GM10266 (cell line): Measurements from ENCODE around the gene CD300LD.

Experiments
- DNase-seq: peaks from one replicate; pipeline ENCODE4 v3.0.0; 2012; ENCODE audit errors: extremely low spot score
- CTCF ChIP-seq: IDR thresholded peaks from 2 replicates; pipeline ENCODE4 v1.5.1; 2012; ENCODE audit warnings: mild to moderate bottlenecking, low read depth; ENCODE audit not compliant: control insufficient read depth, insufficient read depth; ENCODE audit errors: missing control alignments

The CD300LD gene

GRCh38 chr17:74550602-74551001 lies 41.5 kb downstream of the CD300LD start:
- DNase-seq, result no peak
- no peak for TF ChIP-seq CTCF

DNA sequence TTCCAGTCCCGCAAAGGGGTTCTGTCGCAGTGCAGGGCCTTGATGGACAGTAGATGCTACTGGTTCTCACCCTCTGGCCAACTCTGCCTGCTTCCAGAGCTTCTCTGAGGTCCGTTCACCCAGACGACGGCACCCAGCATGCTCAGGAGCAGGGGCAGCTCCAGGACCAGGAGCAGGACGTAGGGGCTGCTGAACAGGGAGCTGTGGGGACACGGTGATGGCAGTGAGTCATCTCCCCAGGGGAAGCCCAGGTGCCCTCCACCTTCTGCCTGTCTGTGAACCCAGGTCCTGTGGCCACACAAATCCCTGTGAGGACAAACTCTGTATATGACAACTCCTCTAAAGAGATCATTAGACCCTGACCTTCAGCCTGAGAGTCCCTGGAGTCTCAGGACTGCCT lies 42.7 kb downstream of the CD300LD start:
- DNase-seq, result no peak
- TF ChIP-seq CTCF, result no peak

DNA sequence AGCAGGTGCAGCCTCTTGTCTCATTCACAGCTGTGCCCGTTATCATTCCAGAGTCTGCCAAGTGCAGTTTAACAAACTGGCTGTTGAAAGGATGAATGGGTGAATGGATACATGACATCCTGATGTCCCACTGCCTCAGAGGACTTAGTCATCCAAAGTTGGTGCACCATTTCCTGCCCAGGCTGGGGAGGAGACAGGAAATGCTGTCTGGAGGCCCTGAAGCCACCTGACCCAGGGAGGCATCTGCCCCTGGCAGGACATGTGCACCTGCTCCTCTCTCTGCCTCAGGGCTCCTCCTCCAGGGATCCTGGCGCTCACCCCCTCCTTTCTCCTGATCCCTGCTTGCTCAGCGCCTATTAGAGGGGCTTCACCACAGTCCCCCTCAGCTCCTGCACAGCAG lies 44.3 kb downstream of the CD300LD start:
- no peak for TF ChIP-seq CTCF
- DNase-seq, result no peak

- no peak for DNase-seq
- TF ChIP-seq CTCF, result no peak
These were observed 44.8 kb downstream of the CD300LD start for GRCh38 chr17:74547264-74547663.

DNA sequence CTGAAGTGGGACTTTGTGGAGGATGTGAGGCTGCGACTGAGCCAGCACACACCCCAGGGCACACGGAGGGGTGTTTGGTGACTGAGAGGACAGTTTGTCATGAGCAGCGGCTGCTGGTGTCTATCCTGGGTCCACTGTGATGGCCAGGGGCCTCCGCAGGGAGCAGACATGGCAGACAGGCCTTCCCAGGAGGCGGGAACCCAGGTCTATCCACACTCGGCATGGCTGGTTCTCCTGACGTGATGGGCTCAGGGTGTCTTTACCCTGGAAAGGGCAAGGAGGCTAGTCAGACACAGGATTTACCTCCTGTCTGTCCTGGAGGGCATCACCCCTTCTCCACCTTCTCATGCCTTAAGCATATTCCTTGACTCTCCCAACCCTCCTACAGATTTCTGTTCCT lies 45.5 kb downstream of the CD300LD start:
- no peak for DNase-seq
- TF ChIP-seq CTCF, result no peak

DNA sequence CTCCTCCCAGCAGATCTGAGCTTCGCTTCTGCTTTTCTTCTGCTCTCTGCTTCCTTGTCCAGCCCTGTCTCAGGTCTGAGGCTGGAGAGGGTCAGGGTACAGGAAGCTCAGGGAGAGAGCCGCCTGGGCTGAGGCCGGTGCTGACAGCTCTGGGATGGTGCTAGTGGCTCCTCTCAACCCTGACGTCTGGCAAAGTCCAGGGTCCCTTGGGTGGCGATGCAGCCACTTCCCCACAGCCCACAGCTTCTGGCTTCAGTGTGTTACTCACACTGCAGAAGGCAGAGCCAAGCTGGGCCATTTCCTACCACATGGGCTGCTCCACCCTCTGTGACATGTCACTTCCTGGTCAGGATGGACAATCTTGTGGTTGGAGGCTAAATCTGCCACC lies 46.2 kb downstream of the CD300LD start, which contains the start of gene CD300C:
CD300C (minus strand) TSS at position 273 of the 388 bp plus-strand sequence. CDS start 333 bp downstream, outside the sequence.
- DNase-seq, result no peak
- no peak for TF ChIP-seq CTCF

- no peak for DNase-seq
- TF ChIP-seq CTCF, result no peak
These were observed 46.9 kb downstream of the CD300LD start for GRCh38 chr17:74544991-74545842.
